ENCODE results near the gene TENT5C.

- TF ChIP-seq MYC (CRISPR knock-in tag; IDR thresholded peaks at IDR 0.05; ENCODE audit: borderline replicate concordance): no peak
- no peak for TF ChIP-seq ZNF24 (IDR thresholded peaks at IDR 0.05)
- no peak for TF ChIP-seq SIN3B (IDR thresholded peaks at IDR 0.05; ENCODE audit: low read length)
- no peak for TF ChIP-seq ZNF605 (CRISPR knock-in tag; IDR thresholded peaks at IDR 0.05)
- TF ChIP-seq HIC2 (CRISPR knock-in tag; IDR thresholded peaks at IDR 0.05; ENCODE audit: low read depth): no peak
These were observed 41.1 kb downstream of the TENT5C start for GRCh38 chr1:117646956-117647355.

All from HepG2 (cell line).